ENCODE measurements around the gene MRPS12.

GRCh38 chr19:38915329-38916321, 15.1 kb upstream of the MRPS12 start:
- TF ChIP-seq ZNF274 (CRISPR knock-in tag; IDR thresholded peaks at IDR 0.05) (no peak), ZNF570 (CRISPR knock-in tag; IDR thresholded peaks at IDR 0.05; ENCODE audit: borderline replicate concordance) (no peak), ZNF431 (CRISPR knock-in tag; IDR thresholded peaks at IDR 0.05; ENCODE audit: borderline replicate concordance, low read depth) (no peak), ZNF839 (CRISPR knock-in tag; IDR thresholded peaks at IDR 0.05; ENCODE audit: borderline replicate concordance) (no peak), POLR2A (IDR thresholded peaks at IDR 0.05; ENCODE audit: insufficient read depth in 1 of 2, low read depth in 2 of 2, low read length in 2 of 2) (no peak), NCOA1 (CRISPR knock-in tag; IDR thresholded peaks at IDR 0.05) (no peak), TAF1 (CRISPR knock-in tag; IDR thresholded peaks at IDR 0.05) (no peak), CEBPB (IDR thresholded peaks at IDR 0.05; ENCODE audit: borderline replicate concordance, low read depth, low read length) (no peak), RFX5 (IDR thresholded peaks at IDR 0.05; ENCODE audit: low read depth, low read length) (no peak), ZNF792 (CRISPR knock-in tag; IDR thresholded peaks at IDR 0.05) (no peak), JUND (CRISPR knock-in tag; IDR thresholded peaks at IDR 0.05) (no peak), TBX2 (CRISPR knock-in tag; IDR thresholded peaks at IDR 0.05; ENCODE audit: borderline replicate concordance) (no peak), TCF7L2 (IDR thresholded peaks at IDR 0.05; ENCODE audit: low read depth, low read length) (no peak), YY1 (IDR thresholded peaks at IDR 0.05; ENCODE audit: insufficient read depth, insufficient replicate concordance, low read depth, low read length) (no peak)
